Kidney (tissue), 14 donors: ENCODE data around the gene SOX1. TPM values are rescaled to one million over a fixed set of nuclear protein-coding genes. Genes with fewer than 3 reads are reported as not detected.
A peak's percentile ranks its signal among the peaks of the same experiment; 100 is the strongest.

Experiments used
- DNase-seq, 5 donors: peaks; one replicate each; pipeline ENCODE4 v3.0.0-alpha.2; 2013 to 2020
- FAIRE-seq: peaks from 2 replicates; lab custom pipeline; 2012; peaks lifted over from hg19 to GRCh38; lab: Jason Lieb, UNC
- H3K27ac ChIP-seq, 2 donors: one replicate each; pipeline ENCODE4 v1.7.0; 2013; ENCODE audit warnings: low read depth in 2 of 2, low read length in 2 of 2, inconsistent platforms in 1 of 2
- H3K27me3 ChIP-seq: one replicate; pipeline ENCODE4 v1.7.1; 2013; ENCODE audit warnings: low read length, inconsistent platforms; ENCODE audit not compliant: control insufficient read depth, insufficient read depth
- H3K36me3 ChIP-seq, 3 donors: one replicate each; pipeline versions ENCODE4 v1.7.0 to v1.7.1; 2013; ENCODE audit warnings: low read length in 3 of 3, control low read depth in 1 of 3, inconsistent platforms in 1 of 3; ENCODE audit not compliant: insufficient read depth in 3 of 3, control insufficient read depth in 2 of 3
- H3K4me1 ChIP-seq, 3 donors: one replicate each; pipeline versions ENCODE4 v1.7.0 to v1.7.1; 2013; ENCODE audit warnings: low read length in 3 of 3, inconsistent platforms in 1 of 3, low read depth in 1 of 3; ENCODE audit not compliant: control insufficient read depth in 2 of 3, insufficient read depth in 2 of 3
- H3K4me3 ChIP-seq, 3 donors: one replicate each; pipeline versions ENCODE4 v1.7.0 to v1.8.1; 2013; ENCODE audit warnings: low read length in 3 of 3, control low read depth in 1 of 3, inconsistent platforms in 1 of 3
- H3K9ac ChIP-seq, 3 donors: one replicate each; pipeline versions ENCODE4 v1.7.0 to v1.7.1; 2013; ENCODE audit warnings: low read length in 3 of 3, control low read depth in 1 of 3, inconsistent platforms in 1 of 3
- H3K9me3 ChIP-seq, 3 donors: one replicate each; pipeline versions ENCODE4 v1.7.0 to v1.7.1; 2013; ENCODE audit warnings: low read length in 3 of 3, control low read depth in 1 of 3, inconsistent platforms in 1 of 3; ENCODE audit not compliant: control insufficient read depth in 2 of 3, insufficient read depth in 1 of 3
- CTCF ChIP-seq: IDR thresholded peaks from 3 replicates; pipeline ENCODE4 v1.5.1; 2012; ENCODE audit warnings: mild to moderate bottlenecking, moderate library complexity, borderline replicate concordance; ENCODE audit not compliant: insufficient read depth; ENCODE audit errors: extremely low read depth
- intact Hi-C: fragments of 100-400 bp; cut with DNase I; formaldehyde crosslinking; loops from one replicate; pipeline ENCODE4 v1.11.1; 2022
- polyA plus RNA-seq: library from polyadenylated mRNA; stranded (reverse); fragments of 350-450 nt; fragmentation: Illumina TruSeq; extraction: RNeasy Lipid Tissue Mini Kit (QIAGEN cat#74804); gene quantifications from one replicate; pipeline ENCODE4 v1.2.3, GENCODE V29; 2014; ENCODE audit warnings: low read depth, low replicate concordance; ENCODE audit not compliant: insufficient read depth
- total RNA-seq: library from RNA; stranded (reverse); fragmentation: NEBNext Ultra II Directional; extraction: Animal tissue kit (Norgen Biotek cat#: 25700); gene quantifications from one replicate; pipeline ENCODE4 v1.2.1, GENCODE V29; 2021
- donor health status: control.
- donor health status: control.
- donor health status: control.
- donor health status: control.
- donor health status: control.
- donor health status: DM: yes; HTN: yes; CAD: no.
- donor health status: Normal renal cell carcinoma (clear cell type).

The SOX1 gene
- total and polyA plus RNA-seq, 2 donors from 2014 or later: not detected

- no peak for TF ChIP-seq CTCF
These were observed 51.0 kb downstream of the SOX1 start for GRCh38 chr13:112117955-112118302.

GRCh38 chr13:112118451-112119064 lies 51.6 kb downstream of the SOX1 start:
- Histone ChIP-seq H3K4me3 (no peak overlapping the region), H3K4me1 (no peaks in the 10 kb centered on the region), H3K9ac (no peak overlapping the region), H3K27me3 (peaks cover 2% of the 10 kb centered on the region), H3K36me3 (no peaks in the 10 kb centered on the region), H3K27ac (no peak overlapping the region), H3K9me3 (no peaks in the 10 kb centered on the region)
- no peak for TF ChIP-seq CTCF
- intact Hi-C loops: no loop called here
- no peak for FAIRE-seq
- peak in 1 of 5 donors; percentile 27 for DNase-seq

More at GRCh38 chr13:112117955-112118302, 51.0 kb downstream of the SOX1 start:
- H3K9me3 ChIP-seq: no peaks in the 10 kb centered on the region
- FAIRE-seq: no peak
- H3K9ac ChIP-seq: no peak overlapping the region
- no peak overlapping the region for H3K27ac ChIP-seq
- peaks cover 2% of the 10 kb centered on the region for H3K27me3 ChIP-seq
- peak in 2 of 5 donors; percentile 20 to 54 for DNase-seq
- no peak overlapping the region for H3K4me3 ChIP-seq
- intact Hi-C loops: no loop called here
- H3K4me1 ChIP-seq: no peaks in the 10 kb centered on the region
- no peaks in the 10 kb centered on the region for H3K36me3 ChIP-seq

- FAIRE-seq (no peak), DNase-seq (peak in 1 of 5 donors; percentile 19)
- intact Hi-C loops: no loop called here
- Histone ChIP-seq H3K4me3 (no peak overlapping the region), H3K4me1 (no peaks in the 10 kb centered on the region), H3K9me3 (no peaks in the 10 kb centered on the region), H3K36me3 (no peaks in the 10 kb centered on the region), H3K27ac (no peak overlapping the region), H3K9ac (no peak overlapping the region), H3K27me3 (peaks cover 2% of the 10 kb centered on the region)
- TF ChIP-seq CTCF: no peak
These were observed 52.5 kb downstream of the SOX1 start for GRCh38 chr13:112119192-112120030.
